NOMO-1 treated with dmso at 0.1 percent for 144 hours (cell line): ENCODE data around the gene STARD7.

ENCODE experiments used
- DNase-seq: peaks from one replicate; lab custom pipeline; 2025; ENCODE audit not compliant: unreplicated experiment; lab: John Stamatoyannopoulos, UW

The STARD7 gene

GRCh38 chr2:96208143-96209010, at the start of gene STARD7:
Gene STARD7, minus strand, starts transcription at chr2:96208827. Its CDS starts 393 bp downstream, at chr2:96208434.
- DNase-seq, result peak; percentile 98

GRCh38 chr2:96257744-96258143, 49.1 kb upstream of the STARD7 start:
- peak; percentile 67 for DNase-seq

- DNase-seq, result peak; percentile 7
Measured at GRCh38 chr2:96256611-96257113, 48.0 kb upstream of the STARD7 start.

GRCh38 chr2:96254571-96254970, 45.9 kb upstream of the STARD7 start:
- no peak for DNase-seq

- no peak for DNase-seq
Measured at GRCh38 chr2:96253006-96253405, 44.4 kb upstream of the STARD7 start.

GRCh38 chr2:96252526-96252925, 43.9 kb upstream of the STARD7 start:
- no peak for DNase-seq

- DNase-seq, result no peak
Measured at GRCh38 chr2:96251721-96252292, 43.2 kb upstream of the STARD7 start.

GRCh38 chr2:96250188-96250587, 41.6 kb upstream of the STARD7 start:
- no peak for DNase-seq

GRCh38 chr2:96249654-96250053, 41.0 kb upstream of the STARD7 start:
- DNase-seq, result no peak

- no peak for DNase-seq
Measured at GRCh38 chr2:96248624-96249023, 40.0 kb upstream of the STARD7 start.

- DNase-seq, result no peak
Measured at GRCh38 chr2:96247896-96248295, 39.3 kb upstream of the STARD7 start.

- DNase-seq, result no peak
Measured at GRCh38 chr2:96247009-96247408, 38.4 kb upstream of the STARD7 start.

GRCh38 chr2:96245609-96246390, 37.2 kb upstream of the STARD7 start:
- DNase-seq, result peak; percentile 61

GRCh38 chr2:96243843-96244242, 35.2 kb upstream of the STARD7 start:
- no peak for DNase-seq

- DNase-seq, result peak; percentile 88
Measured at GRCh38 chr2:96241900-96242611, 33.4 kb upstream of the STARD7 start.

- DNase-seq, result peak; percentile 19
Measured at GRCh38 chr2:96241227-96241626, 32.6 kb upstream of the STARD7 start.

- no peak for DNase-seq
Measured at GRCh38 chr2:96240341-96241038, 31.9 kb upstream of the STARD7 start.

GRCh38 chr2:96239745-96240264, 31.2 kb upstream of the STARD7 start:
- no peak for DNase-seq

GRCh38 chr2:96239091-96239490, 30.5 kb upstream of the STARD7 start:
- DNase-seq, result no peak

GRCh38 chr2:96238266-96238665, 29.6 kb upstream of the STARD7 start:
- no peak for DNase-seq
